OCI-LY1 (cell line): ENCODE results near the gene PIANP.

Experiments used
- EZH2 ChIP-seq: fragments of 200-600 bp; sonication (generic), shearing (Covaris generic); IDR thresholded peaks from 2 replicates; pipeline ENCODE4 v1.8.0; 2017; ENCODE audit warnings: borderline replicate concordance, mixed run types, mild to moderate bottlenecking, antibody characterized with exemption, low read length, moderate library complexity, mixed read lengths
- TF ChIP-seq, protein P1 (sequence below): fragments of 200-600 bp; sonication (generic), shearing (Covaris generic); IDR thresholded peaks from 2 replicates; pipeline ENCODE4 v1.5.1; 2017; ENCODE audit warnings: mild to moderate bottlenecking, antibody characterized with exemption, low read length, moderate library complexity, mixed read lengths

DNA sequence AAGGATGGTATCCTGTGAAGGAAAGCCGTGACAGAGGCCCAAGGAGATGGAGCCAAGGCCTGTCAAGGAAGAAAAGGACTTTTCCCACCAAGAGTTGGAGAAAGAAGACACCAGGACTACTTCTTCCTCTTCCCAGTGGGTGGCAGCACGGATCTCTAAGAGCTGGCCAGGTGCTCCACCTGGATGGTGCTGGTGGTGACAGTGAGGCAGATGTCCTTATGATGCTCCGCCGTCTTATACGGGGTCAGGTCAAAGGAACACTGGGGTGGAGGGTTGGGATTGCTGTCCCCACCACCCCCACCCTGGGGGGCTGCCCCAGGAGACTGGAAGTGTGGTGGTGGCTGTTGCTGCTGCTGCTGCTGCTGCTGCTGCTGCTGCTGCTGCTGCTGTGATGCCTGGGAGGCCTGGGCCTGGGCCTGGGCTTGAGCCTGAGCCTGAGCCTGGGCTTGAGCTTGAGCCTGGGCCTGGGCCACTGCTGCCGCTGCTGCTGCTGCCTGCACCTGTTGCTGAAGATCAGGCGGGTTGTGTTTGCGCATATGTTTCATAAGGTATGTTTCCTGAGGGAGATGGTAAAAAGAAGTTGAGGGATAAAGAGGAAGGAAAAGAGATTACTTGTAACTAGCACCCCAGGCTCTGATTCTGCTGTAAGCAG is 32.9 kb downstream of the PIANP start:
- TF ChIP-seq, protein P1, sequence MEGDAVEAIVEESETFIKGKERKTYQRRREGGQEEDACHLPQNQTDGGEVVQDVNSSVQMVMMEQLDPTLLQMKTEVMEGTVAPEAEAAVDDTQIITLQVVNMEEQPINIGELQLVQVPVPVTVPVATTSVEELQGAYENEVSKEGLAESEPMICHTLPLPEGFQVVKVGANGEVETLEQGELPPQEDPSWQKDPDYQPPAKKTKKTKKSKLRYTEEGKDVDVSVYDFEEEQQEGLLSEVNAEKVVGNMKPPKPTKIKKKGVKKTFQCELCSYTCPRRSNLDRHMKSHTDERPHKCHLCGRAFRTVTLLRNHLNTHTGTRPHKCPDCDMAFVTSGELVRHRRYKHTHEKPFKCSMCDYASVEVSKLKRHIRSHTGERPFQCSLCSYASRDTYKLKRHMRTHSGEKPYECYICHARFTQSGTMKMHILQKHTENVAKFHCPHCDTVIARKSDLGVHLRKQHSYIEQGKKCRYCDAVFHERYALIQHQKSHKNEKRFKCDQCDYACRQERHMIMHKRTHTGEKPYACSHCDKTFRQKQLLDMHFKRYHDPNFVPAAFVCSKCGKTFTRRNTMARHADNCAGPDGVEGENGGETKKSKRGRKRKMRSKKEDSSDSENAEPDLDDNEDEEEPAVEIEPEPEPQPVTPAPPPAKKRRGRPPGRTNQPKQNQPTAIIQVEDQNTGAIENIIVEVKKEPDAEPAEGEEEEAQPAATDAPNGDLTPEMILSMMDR = peak; percentile 44; the same call in 1 of the 2 replicates
- TF ChIP-seq EZH2 = no peak
